ENCODE measurements around the gene SLC29A3.

Gene SLC29A3

GRCh38 chr10:71312220-71312619 lies 6.8 kb upstream of the SLC29A3 start:
- no peak for DNase-seq (ENCODE audit: low spot score)
- TF ChIP-seq CTCF (IDR thresholded peaks at IDR 0.05; ENCODE audit: extremely low read depth, missing control alignments): no peak

- no peak for TF ChIP-seq CTCF (IDR thresholded peaks at IDR 0.05; ENCODE audit: extremely low read depth, missing control alignments)
- no peak for DNase-seq (ENCODE audit: low spot score)
Measured at GRCh38 chr10:71312811-71313789, 6.0 kb upstream of the SLC29A3 start.

- TF ChIP-seq CTCF (IDR thresholded peaks at IDR 0.05; ENCODE audit: extremely low read depth, missing control alignments): peak; percentile 77
- peak; percentile 84 for DNase-seq (ENCODE audit: low spot score)
Measured at GRCh38 chr10:71314028-71314693, 4.9 kb upstream of the SLC29A3 start.

DNA sequence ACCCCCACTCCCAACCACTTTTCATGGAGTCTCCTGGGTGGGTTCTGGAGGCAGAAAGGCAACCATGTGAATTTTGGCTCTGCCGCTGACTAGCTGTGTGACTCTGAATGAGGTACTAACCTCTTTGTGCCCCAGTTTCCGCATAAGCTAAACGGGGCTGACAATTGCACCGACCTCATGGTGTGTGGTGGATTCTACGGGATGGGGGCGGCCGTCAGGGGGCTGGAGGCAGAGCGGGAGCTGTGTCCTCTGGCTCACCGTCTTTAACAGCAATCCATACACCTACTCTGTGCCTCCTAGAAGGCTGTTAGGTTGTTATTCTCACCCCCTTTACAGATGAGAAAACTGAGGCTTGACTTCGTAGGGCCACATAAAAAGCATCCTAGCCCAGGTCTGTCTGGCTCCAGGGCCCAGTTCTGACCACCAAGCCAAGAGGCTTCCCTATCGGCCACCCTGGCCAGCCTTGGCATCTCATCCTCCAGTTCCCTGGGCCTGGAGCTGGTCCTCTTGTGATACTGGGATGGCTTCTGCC lies 4.3 kb upstream of the SLC29A3 start:
- DNase-seq (ENCODE audit: low spot score): no peak
- TF ChIP-seq CTCF (IDR thresholded peaks at IDR 0.05; ENCODE audit: extremely low read depth, missing control alignments): no peak

DNA sequence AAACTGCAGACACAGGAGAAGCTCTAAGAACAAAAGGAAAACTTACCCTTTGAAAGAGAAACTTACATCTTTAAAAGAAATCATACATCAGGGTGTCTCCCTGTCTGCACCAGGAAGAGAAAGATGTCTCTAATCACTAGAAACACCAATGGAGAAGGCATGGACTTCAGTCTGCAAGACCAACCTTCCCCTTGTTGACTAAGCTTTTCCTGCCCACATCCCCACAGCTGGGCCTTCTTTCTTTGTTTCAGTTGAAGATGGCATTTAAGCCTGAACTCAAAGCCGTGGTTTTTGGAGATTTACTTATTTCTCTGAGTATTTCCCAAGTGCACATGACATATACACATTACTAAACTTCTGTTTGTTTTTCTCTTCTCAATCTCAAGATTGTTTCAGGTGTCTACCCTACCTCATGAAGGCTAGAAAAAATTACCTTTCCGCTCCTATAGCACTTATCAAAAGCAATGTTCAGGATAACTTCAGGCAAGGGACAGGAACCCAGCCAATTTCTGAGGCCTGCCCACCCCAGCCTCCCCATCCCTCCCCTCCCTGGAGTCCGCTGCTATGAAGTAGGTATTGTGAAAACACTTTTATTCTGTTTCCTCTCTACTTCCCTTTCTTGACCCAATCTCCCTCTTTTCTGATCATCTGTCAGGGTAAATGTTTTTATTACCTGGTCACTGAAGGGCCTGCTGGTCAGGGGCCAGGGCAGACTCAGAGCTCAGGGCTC lies 2.8 kb upstream of the SLC29A3 start:
- DNase-seq (ENCODE audit: low spot score): no peak
- TF ChIP-seq CTCF (IDR thresholded peaks at IDR 0.05; ENCODE audit: extremely low read depth, missing control alignments): no peak

DNA sequence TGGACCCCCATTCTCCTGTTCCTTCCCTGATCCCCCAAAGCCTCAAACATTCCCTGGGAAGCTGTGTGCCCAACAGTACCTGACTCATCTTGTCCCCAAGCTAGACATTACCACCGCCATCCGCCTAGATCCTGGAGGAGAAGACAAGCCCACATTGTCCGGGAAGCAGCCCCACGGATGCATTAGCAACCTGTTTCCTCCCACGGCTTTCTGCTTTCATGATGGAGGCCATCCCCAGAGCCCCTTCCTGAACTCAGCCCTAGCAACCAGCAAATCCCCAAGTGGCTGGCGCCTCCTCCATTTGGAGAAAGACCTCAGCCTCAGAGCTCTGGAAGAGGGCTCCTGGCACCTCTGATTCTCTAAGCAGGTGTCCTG lies 2.3 kb upstream of the SLC29A3 start:
- TF ChIP-seq CTCF (IDR thresholded peaks at IDR 0.05; ENCODE audit: extremely low read depth, missing control alignments): no peak
- no peak for DNase-seq (ENCODE audit: low spot score)

Measured in GM20000 (cell line).